Spleen (tissue), 11 donors: ENCODE data around the gene ABHD2. TPM values are rescaled to one million over a fixed set of nuclear protein-coding genes. Genes with fewer than 3 reads are reported as not detected.

ENCODE experiments used
- DNase-seq: peaks from one replicate; pipeline ENCODE4 v3.0.0-alpha.2; 2020
- H3K27ac ChIP-seq, 8 donors: fragments of 200-600 bp; sonication (generic) in 7 of 8; 1 replicate in 4 of 8; 2 replicates in 4 of 8; pipeline versions ENCODE4 v1.5.0 to v1.8.0; 2016 to 2021; ENCODE audit warnings: inconsistent platforms in 4 of 8, mild to moderate bottlenecking in 4 of 8, moderate library complexity in 1 of 8
- H3K27me3 ChIP-seq, 7 donors: fragments of 200-600 bp; sonication (generic) in 6 of 7; replicated peaks in 1 of 7; 1 replicate in 4 of 7; 2 replicates in 3 of 7; pipeline versions ENCODE4 v1.5.0 to v1.8.0; 2016 to 2021; ENCODE audit warnings: inconsistent platforms in 3 of 7, mild to moderate bottlenecking in 1 of 7
- H3K36me3 ChIP-seq, 6 donors: fragments of 200-600 bp; sonication (generic) in 5 of 6; 1 replicate in 4 of 6; 2 replicates in 2 of 6; pipeline versions ENCODE4 v1.5.0 to v1.8.0; 2016 to 2021; ENCODE audit warnings: inconsistent platforms in 2 of 6
- H3K4me1 ChIP-seq, 6 donors: fragments of 200-600 bp; sonication (generic) in 5 of 6; 1 replicate in 3 of 6; 2 replicates in 3 of 6; pipeline versions ENCODE4 v1.5.0 to v1.8.0; 2016 to 2021; ENCODE audit warnings: inconsistent platforms in 3 of 6
- H3K4me3 ChIP-seq, 8 donors: fragments of 200-600 bp; sonication (generic) in 7 of 8; 1 replicate in 4 of 8; 2 replicates in 4 of 8; pipeline versions ENCODE4 v1.5.0 to v1.8.0; 2016 to 2021; ENCODE audit warnings: inconsistent platforms in 4 of 8, mild to moderate bottlenecking in 4 of 8, moderate library complexity in 2 of 8
- H3K9me3 ChIP-seq, 8 donors: fragments of 200-600 bp; sonication (generic) in 7 of 8; 1 replicate in 4 of 8; 2 replicates in 4 of 8; pipeline versions ENCODE4 v1.5.0 to v1.8.0; 2016 to 2021; ENCODE audit warnings: inconsistent platforms in 4 of 8
- POLR2A ChIP-seq, 3 donors: fragments of 450-650 bp; IDR thresholded peaks; one replicate each; pipeline ENCODE4 v1.5.1; 2017; ENCODE audit warnings: antibody characterized with exemption in 3 of 3, mild to moderate bottlenecking in 1 of 3
- POLR2AphosphoS5 ChIP-seq, 3 donors: sonication (generic); formaldehyde crosslinking; IDR thresholded peaks; one replicate each; pipeline ENCODE4 v1.5.1; 2017; ENCODE audit warnings: antibody characterized with exemption in 3 of 3
- WGBS, 5 donors: extraction: QIAGEN DNeasy Blood & Tissue Kit in 3 of 5; methylation state at CpG; one replicate each; pipeline versions ENCODE4 v1.1.5 to v1.1.7; 2013 to 2018; 5-methylcytosine and 5-hydroxymethylcytosine counted together
- intact Hi-C: fragments of 100-400 bp; cut with DNase I; formaldehyde crosslinking; loops from one replicate; pipeline ENCODE4 v1.15.0; 2023; ENCODE audit warnings: low total_unique reads
- polyA plus RNA-seq, 3 donors: library from polyadenylated mRNA; stranded (reverse); fragments of 200-250 nt; gene quantifications; one replicate each; pipeline ENCODE4 v1.2.1, GENCODE V29; 2013
- total RNA-seq, 7 donors: library from RNA; depleted of rRNA in 3 of 7; stranded (reverse); fragments of >200 nt in 3 of 7; fragmentation: NEBNext Ultra II Directional in 4 of 7; extraction: Animal tissue kit (Norgen Biotek cat#: 25700) in 4 of 7; gene quantifications; one replicate each; pipeline versions ENCODE4 v1.1.0 to v1.2.1, GENCODE V29; 2016 to 2021
- TF ChIP-seq, protein P1 (sequence below), 11 experiments: fragments of 200-600 bp in 7 of 11; fragments of 450-650 bp in 4 of 11; sonication (generic) in 4 of 11; IDR thresholded peaks in 8 of 11; conservative IDR thresholded peaks in 3 of 11; 1 replicate in 7 of 11; 2 replicates in 4 of 11; pipeline versions ENCODE4 v1.4.0 to v1.8.0; 2016 to 2021; ENCODE audit warnings: antibody characterized with exemption in 11 of 11, inconsistent platforms in 4 of 11, mild to moderate bottlenecking in 1 of 11
- donor health status: healthy with polysubstance abuse.
- donor health status: DM: no; HTN: no; CAD: no; lungs with moderate emphysema.
- donor health status: DM: no; HTN: no; CAD: no.
- donor health status: Bipolar disorder and iron deficiency.
- donor health status: healthy.
- donor health status: DM: no; HTN: no; CAD: no.
- donor health status: DM: yes; HTN: yes; CAD: no.

The ABHD2 gene
- total and polyA plus RNA-seq, 10 donors = 2.1 to 158 (median 106) TPM

DNA sequence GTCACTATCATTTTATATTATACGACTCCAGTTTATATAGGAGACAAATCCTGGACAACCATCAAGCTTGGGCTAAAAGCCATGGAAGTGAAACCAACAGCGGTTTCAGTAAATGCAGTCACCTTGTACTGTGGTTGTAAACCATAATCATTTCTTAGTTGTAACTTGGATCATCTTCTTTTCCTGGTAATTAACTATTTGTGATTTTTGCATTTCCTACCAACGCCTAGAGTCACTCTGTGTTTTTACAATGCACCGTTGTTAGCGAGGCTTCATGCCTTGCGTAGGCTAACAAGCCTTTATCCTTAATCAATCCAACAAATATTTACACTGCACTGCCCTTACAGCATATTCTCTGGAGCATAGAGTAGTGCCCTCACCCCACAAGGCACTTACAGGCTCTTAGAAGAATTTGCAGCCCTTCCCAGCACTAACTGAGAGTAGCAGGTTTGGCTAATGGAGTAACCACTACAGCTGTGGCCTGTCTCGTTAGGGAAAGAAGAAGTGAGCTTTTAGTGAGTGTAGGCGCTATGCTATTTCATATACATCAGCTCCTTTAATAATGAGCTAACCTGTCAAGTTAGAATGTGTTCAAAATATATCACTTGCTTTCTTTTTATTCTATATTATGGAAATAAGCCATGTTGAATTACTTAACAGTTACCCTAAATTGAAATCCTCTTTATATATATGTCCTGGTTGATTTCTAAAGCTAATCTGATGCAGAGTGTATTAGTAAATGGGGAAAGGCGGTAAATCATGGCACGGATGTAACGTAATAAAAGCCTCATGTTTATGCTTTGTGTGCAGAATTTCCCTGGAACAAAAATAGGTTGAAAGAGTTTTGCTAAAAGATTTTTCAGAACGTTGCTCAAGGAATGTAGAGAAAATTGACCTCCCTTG, 62.8 kb downstream of the ABHD2 start:
- WGBS, 5 donors = 79 to 83% (median 81%) methylated on average over 12 of the region's 12 CpGs
- Histone ChIP-seq H3K27ac (peak overlapping the region in 1 of 8 donors; percentile 12), H3K36me3 (peaks cover 4 to 58% (median 35%) of the 10 kb centered on the region in 6 donors), H3K9me3 (no peaks in the 10 kb centered on the region), H3K27me3 (no peaks in the 10 kb centered on the region), H3K4me3 (no peak overlapping the region), H3K4me1 (peaks cover 0 to 25% (median 6%) of the 10 kb centered on the region in 6 donors)
- TF ChIP-seq POLR2A (IDR thresholded peaks at IDR 0.05) (no peak), POLR2AphosphoS5 (IDR thresholded peaks at IDR 0.05) (no peak)
- TF ChIP-seq, protein P1, sequence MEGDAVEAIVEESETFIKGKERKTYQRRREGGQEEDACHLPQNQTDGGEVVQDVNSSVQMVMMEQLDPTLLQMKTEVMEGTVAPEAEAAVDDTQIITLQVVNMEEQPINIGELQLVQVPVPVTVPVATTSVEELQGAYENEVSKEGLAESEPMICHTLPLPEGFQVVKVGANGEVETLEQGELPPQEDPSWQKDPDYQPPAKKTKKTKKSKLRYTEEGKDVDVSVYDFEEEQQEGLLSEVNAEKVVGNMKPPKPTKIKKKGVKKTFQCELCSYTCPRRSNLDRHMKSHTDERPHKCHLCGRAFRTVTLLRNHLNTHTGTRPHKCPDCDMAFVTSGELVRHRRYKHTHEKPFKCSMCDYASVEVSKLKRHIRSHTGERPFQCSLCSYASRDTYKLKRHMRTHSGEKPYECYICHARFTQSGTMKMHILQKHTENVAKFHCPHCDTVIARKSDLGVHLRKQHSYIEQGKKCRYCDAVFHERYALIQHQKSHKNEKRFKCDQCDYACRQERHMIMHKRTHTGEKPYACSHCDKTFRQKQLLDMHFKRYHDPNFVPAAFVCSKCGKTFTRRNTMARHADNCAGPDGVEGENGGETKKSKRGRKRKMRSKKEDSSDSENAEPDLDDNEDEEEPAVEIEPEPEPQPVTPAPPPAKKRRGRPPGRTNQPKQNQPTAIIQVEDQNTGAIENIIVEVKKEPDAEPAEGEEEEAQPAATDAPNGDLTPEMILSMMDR (IDR thresholded peaks at IDR 0.05 in 8 of 11, conservative IDR thresholded peaks at IDR 0.05 in 3 of 11) = no peak
- intact Hi-C loops = no loop called here
- no peak for DNase-seq

DNA sequence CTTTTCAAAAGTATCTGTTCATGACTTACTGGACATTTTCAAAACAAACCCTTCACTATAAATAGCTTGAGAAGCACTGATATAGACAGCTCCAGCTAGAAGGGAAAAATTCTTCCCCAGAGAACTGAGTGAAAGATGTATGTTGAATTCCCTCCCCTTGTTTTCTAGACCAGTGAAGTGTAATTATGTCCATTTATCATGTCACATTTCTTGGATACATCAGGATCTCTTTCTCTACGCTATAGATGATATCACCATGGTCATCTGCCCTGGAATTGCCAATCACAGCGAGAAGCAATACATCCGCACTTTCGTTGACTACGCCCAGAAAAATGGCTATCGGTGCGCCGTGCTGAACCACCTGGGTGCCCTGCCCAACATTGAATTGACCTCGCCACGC, 66.9 kb downstream of the ABHD2 start:
- no peak for DNase-seq
- Histone ChIP-seq H3K27me3 (no peaks in the 10 kb centered on the region), H3K4me3 (no peak overlapping the region), H3K36me3 (peaks cover 4 to 99% (median 49%) of the 10 kb centered on the region in 6 donors), H3K27ac (no peak overlapping the region), H3K9me3 (no peaks in the 10 kb centered on the region), H3K4me1 (peaks cover 0 to 19% (median 4%) of the 10 kb centered on the region in 6 donors)
- intact Hi-C loops = no loop called here
- TF ChIP-seq POLR2AphosphoS5 (IDR thresholded peaks at IDR 0.05) (no peak), POLR2A (IDR thresholded peaks at IDR 0.05) (no peak)
- TF ChIP-seq, protein P1 (IDR thresholded peaks at IDR 0.05 in 8 of 11, conservative IDR thresholded peaks at IDR 0.05 in 3 of 11) = no peak
- WGBS, 5 donors = 97 to 99% (median 98%) methylated on average over 10 of the region's 10 CpGs

DNA sequence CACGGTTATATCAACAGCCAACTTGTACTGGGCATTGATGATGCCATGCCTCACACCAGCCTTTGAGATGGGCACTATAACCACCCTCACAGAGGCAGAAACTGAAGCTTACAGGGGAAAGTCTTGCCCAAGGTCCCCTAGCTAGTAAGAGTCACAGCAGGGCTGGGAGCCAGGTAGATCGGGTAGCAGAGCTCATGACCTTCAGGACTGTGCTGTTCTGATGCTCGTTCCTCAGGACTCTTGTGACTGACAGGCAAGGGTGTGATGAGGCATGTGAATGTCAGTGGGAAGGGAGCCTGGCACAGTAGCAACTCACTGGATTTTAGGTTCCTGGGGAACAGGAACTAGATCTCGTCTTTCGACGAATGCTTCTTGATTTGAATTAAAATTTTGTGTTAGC, 67.4 kb downstream of the ABHD2 start:
- DNase-seq = no peak
- no peak for TF ChIP-seq POLR2A (IDR thresholded peaks at IDR 0.05)
- TF ChIP-seq, protein P1 (IDR thresholded peaks at IDR 0.05 in 8 of 11, conservative IDR thresholded peaks at IDR 0.05 in 3 of 11) = no peak
- TF ChIP-seq POLR2AphosphoS5 (IDR thresholded peaks at IDR 0.05) = no peak
- Histone ChIP-seq H3K27me3 (no peaks in the 10 kb centered on the region), H3K4me3 (no peak overlapping the region), H3K27ac (no peak overlapping the region), H3K9me3 (no peaks in the 10 kb centered on the region), H3K4me1 (peaks cover 0 to 14% (median 2%) of the 10 kb centered on the region in 6 donors), H3K36me3 (peaks cover 4 to 100% (median 49%) of the 10 kb centered on the region in 6 donors)
- WGBS, 5 donors = 86 to 95% (median 92%) methylated on average over 6 of the region's 6 CpGs
- intact Hi-C loops = no loop called here

DNA sequence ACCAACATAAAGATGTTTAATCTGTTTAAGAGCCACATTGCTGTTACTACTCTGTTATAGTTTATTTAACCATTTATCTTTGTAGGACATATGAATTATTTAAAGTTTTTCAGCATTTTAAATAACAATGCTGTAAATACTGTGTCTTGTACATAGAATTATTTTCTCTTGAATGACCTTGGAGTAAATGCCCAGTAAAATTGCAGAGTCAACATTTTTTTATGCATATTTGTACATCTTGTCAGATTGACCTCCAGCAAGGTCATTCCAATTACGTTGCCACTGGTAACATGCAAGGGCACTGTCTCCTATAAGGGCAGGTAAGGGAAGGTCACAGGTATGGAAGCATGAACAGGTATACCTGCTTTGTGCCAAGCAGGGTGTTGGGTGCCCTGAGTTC, 68.8 kb downstream of the ABHD2 start:
- no peaks in the 10 kb centered on the region for H3K27me3 ChIP-seq
- H3K27ac ChIP-seq = no peak overlapping the region
- intact Hi-C loops = no loop called here
- no peak for DNase-seq
- H3K4me1 ChIP-seq = peaks cover 0 to 6% (median 0%) of the 10 kb centered on the region in 6 donors
- no peak overlapping the region for H3K4me3 ChIP-seq
- TF ChIP-seq POLR2A (IDR thresholded peaks at IDR 0.05) (no peak), POLR2AphosphoS5 (IDR thresholded peaks at IDR 0.05) (no peak)
- TF ChIP-seq, protein P1 (IDR thresholded peaks at IDR 0.05 in 8 of 11, conservative IDR thresholded peaks at IDR 0.05 in 3 of 11) = no peak
- H3K36me3 ChIP-seq = peaks cover 4 to 100% (median 43%) of the 10 kb centered on the region in 6 donors
- H3K9me3 ChIP-seq = no peaks in the 10 kb centered on the region
- 57 to 76% (median 71%) methylated on average over 1 of the region's 1 CpG for WGBS, 5 donors
